Effector memory CD4-positive, alpha-beta T cell (primary cell): ENCODE results near the gene TTC39B.

ENCODE experiments used
- DNase-seq, 3 donors: peaks; one replicate each; pipeline ENCODE4 v3.0.0-alpha.2; 2020
- H3K27ac ChIP-seq: 2 replicates; pipeline ENCODE4 v1.7.0; 2013; ENCODE audit warnings: mild to moderate bottlenecking, low read length, moderate library complexity; ENCODE audit not compliant: insufficient read depth, poor library complexity, severe bottlenecking
- H3K27me3 ChIP-seq: replicated peaks from 2 replicates; pipeline ENCODE4 v1.7.0; 2013; ENCODE audit warnings: mild to moderate bottlenecking, low read length; ENCODE audit not compliant: insufficient read depth, control insufficient read depth, poor library complexity, severe bottlenecking
- H3K36me3 ChIP-seq: 2 replicates; pipeline ENCODE4 v1.7.0; 2013; ENCODE audit warnings: mild to moderate bottlenecking, low read length, moderate library complexity; ENCODE audit not compliant: control insufficient read depth, insufficient read depth
- H3K4me1 ChIP-seq: 2 replicates; pipeline ENCODE4 v1.7.0; 2013; ENCODE audit warnings: low read length, mild to moderate bottlenecking; ENCODE audit not compliant: control insufficient read depth, insufficient read depth, poor library complexity, severe bottlenecking
- H3K4me3 ChIP-seq: 2 replicates; pipeline ENCODE4 v1.7.0; 2013; ENCODE audit warnings: low read length, low read depth, mild to moderate bottlenecking; ENCODE audit not compliant: insufficient read depth, poor library complexity, severe bottlenecking
- H3K9me3 ChIP-seq: 2 replicates; pipeline ENCODE4 v1.7.0; 2013; ENCODE audit warnings: mild to moderate bottlenecking, low read length, moderate library complexity; ENCODE audit not compliant: control insufficient read depth
- total RNA-seq, 3 donors: gene quantifications; one replicate each; lab custom pipeline; 2026; lab: John Stamatoyannopoulos, UW

Gene TTC39B
- 74.2 to 94.5 (median 89.2) reads per million in 3 donors for total RNA-seq

GRCh38 chr9:15306757-15307522 lies at the start of gene TTC39B:
Gene TTC39B (minus strand): TSS chr9:15307216. CDS start chr9:15307125, 91 bp downstream.
- peak within 1 kb of the TSS; percentile 75 for H3K27ac ChIP-seq
- peak; percentile 70 to 82 (median 73) for DNase-seq
- H3K27me3 ChIP-seq, result no peaks in the 10 kb centered on the region
- H3K36me3 ChIP-seq, result no peaks in the 10 kb centered on the region
- peak within 1 kb of the TSS; percentile 95 for H3K4me3 ChIP-seq
- H3K4me1 ChIP-seq, result peaks cover 12% of the 10 kb centered on the region
- H3K9me3 ChIP-seq, result no peaks in the 10 kb centered on the region

GRCh38 chr9:15355669-15356068 lies 48.7 kb upstream of the TTC39B start:
- Histone ChIP-seq H3K36me3 (no peaks in the 10 kb centered on the region), H3K27me3 (no peaks in the 10 kb centered on the region), H3K27ac (no peak overlapping the region), H3K9me3 (no peaks in the 10 kb centered on the region), H3K4me3 (no peak overlapping the region), H3K4me1 (no peaks in the 10 kb centered on the region)
- no peak for DNase-seq

GRCh38 chr9:15354713-15355112 lies 47.7 kb upstream of the TTC39B start:
- no peak overlapping the region for H3K27ac ChIP-seq
- no peak overlapping the region for H3K4me3 ChIP-seq
- H3K4me1 ChIP-seq, result no peaks in the 10 kb centered on the region
- H3K36me3 ChIP-seq, result no peaks in the 10 kb centered on the region
- no peak for DNase-seq
- H3K27me3 ChIP-seq, result no peaks in the 10 kb centered on the region
- no peaks in the 10 kb centered on the region for H3K9me3 ChIP-seq

GRCh38 chr9:15353892-15354291 lies 46.9 kb upstream of the TTC39B start:
- Histone ChIP-seq H3K9me3 (no peaks in the 10 kb centered on the region), H3K36me3 (no peaks in the 10 kb centered on the region), H3K27me3 (no peaks in the 10 kb centered on the region), H3K4me3 (no peak overlapping the region), H3K27ac (no peak overlapping the region), H3K4me1 (no peaks in the 10 kb centered on the region)
- no peak for DNase-seq

GRCh38 chr9:15352306-15352705 lies 45.3 kb upstream of the TTC39B start:
- H3K4me1 ChIP-seq, result no peaks in the 10 kb centered on the region
- DNase-seq, result no peak
- H3K9me3 ChIP-seq, result no peaks in the 10 kb centered on the region

GRCh38 chr9:15349892-15350761 lies 43.1 kb upstream of the TTC39B start:
- no peaks in the 10 kb centered on the region for H3K4me1 ChIP-seq
- H3K36me3 ChIP-seq, result no peaks in the 10 kb centered on the region
- H3K27ac ChIP-seq, result no peak overlapping the region
- H3K9me3 ChIP-seq, result no peaks in the 10 kb centered on the region
- H3K4me3 ChIP-seq, result no peak overlapping the region
- no peaks in the 10 kb centered on the region for H3K27me3 ChIP-seq
- DNase-seq, result no peak

More at GRCh38 chr9:15352306-15352705, 45.3 kb upstream of the TTC39B start:
- Histone ChIP-seq H3K27me3 (no peaks in the 10 kb centered on the region), H3K27ac (no peak overlapping the region), H3K36me3 (no peaks in the 10 kb centered on the region), H3K4me3 (no peak overlapping the region)

GRCh38 chr9:15346837-15347236 lies 39.8 kb upstream of the TTC39B start:
- H3K27me3 ChIP-seq, result no peaks in the 10 kb centered on the region

GRCh38 chr9:15344191-15344590 lies 37.2 kb upstream of the TTC39B start:
- H3K36me3 ChIP-seq, result no peaks in the 10 kb centered on the region

More at GRCh38 chr9:15346837-15347236, 39.8 kb upstream of the TTC39B start:
- H3K4me1 ChIP-seq, result no peaks in the 10 kb centered on the region
- H3K27ac ChIP-seq, result no peak overlapping the region
- no peaks in the 10 kb centered on the region for H3K36me3 ChIP-seq
- no peak for DNase-seq
- H3K4me3 ChIP-seq, result no peak overlapping the region
- H3K9me3 ChIP-seq, result no peaks in the 10 kb centered on the region

GRCh38 chr9:15333376-15333881 lies 26.4 kb upstream of the TTC39B start:
- H3K36me3 ChIP-seq, result no peaks in the 10 kb centered on the region
- no peaks in the 10 kb centered on the region for H3K4me1 ChIP-seq
- no peak overlapping the region for H3K27ac ChIP-seq
- DNase-seq, result no peak
- H3K9me3 ChIP-seq, result no peaks in the 10 kb centered on the region
- H3K4me3 ChIP-seq, result no peak overlapping the region
- no peaks in the 10 kb centered on the region for H3K27me3 ChIP-seq

More at GRCh38 chr9:15344191-15344590, 37.2 kb upstream of the TTC39B start:
- Histone ChIP-seq H3K4me1 (no peaks in the 10 kb centered on the region), H3K9me3 (no peaks in the 10 kb centered on the region), H3K4me3 (no peak overlapping the region), H3K27me3 (no peaks in the 10 kb centered on the region), H3K27ac (no peak overlapping the region)
- DNase-seq, result no peak
